Lower leg skin (tissue), 4 donors: ENCODE measurements around the gene MFNG. TPM values are rescaled to one million over a fixed set of nuclear protein-coding genes. Genes with fewer than 3 reads are reported as not detected.

Experiments used
- DNase-seq, 2 donors: peaks; one replicate each; pipeline ENCODE4 v3.0.0-alpha.2; 2019; ENCODE audit warnings: low spot score in 2 of 2
- H3K4me3 ChIP-seq: fragments of 200-600 bp; sonication (generic); 2 replicates; pipeline ENCODE4 v1.5.1; 2017; ENCODE audit warnings: mild to moderate bottlenecking, low read depth; ENCODE audit not compliant: poor library complexity, severe bottlenecking
- POLR2A ChIP-seq, 2 donors: fragments of 450-650 bp; IDR thresholded peaks; one replicate each; pipeline ENCODE4 v1.6.1; 2016 to 2017; ENCODE audit warnings: antibody characterized with exemption in 2 of 2, mild to moderate bottlenecking in 1 of 2, moderate library complexity in 1 of 2
- WGBS, 2 donors: methylation state at CpG; one replicate each; pipeline ENCODE4 v1.1.5; 2018; 5-methylcytosine and 5-hydroxymethylcytosine counted together
- intact Hi-C: fragments of 100-400 bp; cut with DNase I; formaldehyde crosslinking; loops from one replicate; pipeline ENCODE4 v1.15.0; 2023; ENCODE audit warnings: low total_unique reads
- total RNA-seq, 4 donors: library from RNA; depleted of rRNA; stranded (reverse); fragments of >200 nt; gene quantifications; one replicate each; pipeline ENCODE4 v1.1.0, GENCODE V29; 2016
- TF ChIP-seq, protein P1 (sequence below), 3 donors: fragments of 450-650 bp; IDR thresholded peaks; one replicate each; pipeline ENCODE4 v1.5.1; 2016; ENCODE audit warnings: antibody characterized with exemption in 3 of 3, mild to moderate bottlenecking in 3 of 3, moderate library complexity in 2 of 3

The MFNG gene
- total RNA-seq, 4 donors from 2014 or later: 5.7 to 13.0 (median 6.3) TPM

DNA sequence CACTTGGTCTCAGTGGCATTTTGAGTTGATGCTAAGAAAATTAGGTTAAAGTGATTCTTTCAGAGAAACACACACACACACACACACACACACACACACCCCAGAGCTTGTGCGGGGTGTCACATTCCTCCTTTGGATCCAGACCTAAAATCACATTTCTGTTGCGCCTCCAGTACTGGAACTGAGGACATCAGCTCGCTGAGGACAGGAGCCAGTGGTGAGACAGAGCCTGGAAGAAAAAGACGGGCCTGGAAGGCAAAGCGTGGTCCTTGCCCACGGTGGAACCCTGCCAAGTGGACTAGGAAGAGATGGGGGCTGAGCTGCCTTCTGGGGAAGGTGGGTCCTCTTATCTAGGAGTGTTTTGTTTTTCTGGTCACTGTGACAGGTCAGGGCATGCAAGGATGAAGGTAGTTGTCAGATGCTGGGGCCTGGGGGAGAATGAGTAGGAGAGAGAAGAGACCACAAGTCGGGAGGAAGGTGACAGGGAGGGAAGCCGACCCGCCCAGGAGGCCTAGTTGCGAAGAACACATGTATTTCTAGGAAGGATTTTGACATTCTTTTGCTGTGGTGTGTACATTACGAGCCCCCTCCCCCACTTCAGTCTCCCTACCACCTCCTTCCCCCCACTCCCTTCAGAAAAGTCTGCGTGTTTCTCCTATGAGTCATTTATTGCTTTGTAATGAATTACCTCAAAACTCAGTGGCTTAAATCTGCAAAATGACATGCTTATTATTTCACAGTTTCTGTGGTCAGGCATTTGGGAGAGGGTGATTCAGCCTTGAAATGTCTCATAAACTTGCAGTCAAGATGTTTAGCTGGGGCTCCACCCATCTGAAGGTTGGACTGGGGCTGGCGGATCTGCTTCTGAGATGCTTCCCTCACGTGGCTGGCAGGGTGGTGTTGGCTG is 54.1 kb downstream of the MFNG start:
- no peak for TF ChIP-seq POLR2A (IDR thresholded peaks at IDR 0.05)
- TF ChIP-seq, protein P1, sequence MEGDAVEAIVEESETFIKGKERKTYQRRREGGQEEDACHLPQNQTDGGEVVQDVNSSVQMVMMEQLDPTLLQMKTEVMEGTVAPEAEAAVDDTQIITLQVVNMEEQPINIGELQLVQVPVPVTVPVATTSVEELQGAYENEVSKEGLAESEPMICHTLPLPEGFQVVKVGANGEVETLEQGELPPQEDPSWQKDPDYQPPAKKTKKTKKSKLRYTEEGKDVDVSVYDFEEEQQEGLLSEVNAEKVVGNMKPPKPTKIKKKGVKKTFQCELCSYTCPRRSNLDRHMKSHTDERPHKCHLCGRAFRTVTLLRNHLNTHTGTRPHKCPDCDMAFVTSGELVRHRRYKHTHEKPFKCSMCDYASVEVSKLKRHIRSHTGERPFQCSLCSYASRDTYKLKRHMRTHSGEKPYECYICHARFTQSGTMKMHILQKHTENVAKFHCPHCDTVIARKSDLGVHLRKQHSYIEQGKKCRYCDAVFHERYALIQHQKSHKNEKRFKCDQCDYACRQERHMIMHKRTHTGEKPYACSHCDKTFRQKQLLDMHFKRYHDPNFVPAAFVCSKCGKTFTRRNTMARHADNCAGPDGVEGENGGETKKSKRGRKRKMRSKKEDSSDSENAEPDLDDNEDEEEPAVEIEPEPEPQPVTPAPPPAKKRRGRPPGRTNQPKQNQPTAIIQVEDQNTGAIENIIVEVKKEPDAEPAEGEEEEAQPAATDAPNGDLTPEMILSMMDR (IDR thresholded peaks at IDR 0.05): no peak
- no peak overlapping the region for H3K4me3 ChIP-seq
- WGBS, 2 donors: 66 to 68% methylated on average over 14 of the region's 14 CpGs
- DNase-seq: no peak
- intact Hi-C loops: no loop called here

DNA sequence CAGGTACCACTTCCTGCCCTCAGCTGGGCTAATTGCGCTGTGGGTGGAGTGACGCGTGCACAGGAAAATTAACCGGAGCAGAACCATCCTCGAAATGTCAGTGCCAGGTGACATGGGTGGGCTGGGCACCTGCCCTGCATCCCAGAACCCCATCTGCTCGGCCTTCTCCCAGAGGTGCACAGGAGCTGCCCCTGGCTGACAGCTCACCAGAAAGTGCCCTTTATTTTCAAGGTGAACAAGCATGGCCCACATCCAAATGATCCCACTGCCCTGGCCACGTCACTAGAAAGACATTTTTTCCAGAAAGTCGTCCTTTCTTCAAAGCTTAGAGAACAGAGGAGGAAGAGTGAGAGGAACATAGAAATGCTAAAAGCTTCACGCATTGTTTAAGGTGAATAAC is 54.8 kb downstream of the MFNG start:
- intact Hi-C loops: no loop called here
- no peak overlapping the region for H3K4me3 ChIP-seq
- TF ChIP-seq, protein P1 (IDR thresholded peaks at IDR 0.05): no peak
- no peak for TF ChIP-seq POLR2A (IDR thresholded peaks at IDR 0.05)
- DNase-seq: no peak
- 78 to 79% methylated on average over 9 of the region's 9 CpGs for WGBS, 2 donors

DNA sequence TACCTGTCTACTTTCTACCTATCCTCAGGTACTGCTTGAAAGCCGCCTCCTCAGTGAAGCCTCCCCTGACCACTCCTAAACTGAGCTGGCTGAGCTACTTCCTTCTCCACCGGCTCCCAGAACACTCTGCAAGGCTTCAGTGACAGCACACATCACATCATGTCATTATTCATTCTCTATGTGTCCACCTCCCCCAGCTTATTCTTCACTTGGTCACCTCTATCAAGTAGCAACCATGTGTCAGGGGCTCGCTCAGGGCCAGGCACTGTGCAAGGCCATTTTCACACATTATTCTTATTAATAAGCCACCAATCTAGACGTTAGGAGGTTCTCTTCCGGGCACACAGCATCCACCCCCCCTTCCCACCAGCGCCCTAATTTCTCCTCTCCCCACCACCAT is 55.2 kb downstream of the MFNG start:
- intact Hi-C loops: no loop called here
- no peak for DNase-seq
- TF ChIP-seq POLR2A (IDR thresholded peaks at IDR 0.05): no peak
- TF ChIP-seq, protein P1 (IDR thresholded peaks at IDR 0.05): no peak
- H3K4me3 ChIP-seq: no peak overlapping the region
- WGBS, 2 donors: 78 to 79% methylated on average over 6 of the region's 6 CpGs

DNA sequence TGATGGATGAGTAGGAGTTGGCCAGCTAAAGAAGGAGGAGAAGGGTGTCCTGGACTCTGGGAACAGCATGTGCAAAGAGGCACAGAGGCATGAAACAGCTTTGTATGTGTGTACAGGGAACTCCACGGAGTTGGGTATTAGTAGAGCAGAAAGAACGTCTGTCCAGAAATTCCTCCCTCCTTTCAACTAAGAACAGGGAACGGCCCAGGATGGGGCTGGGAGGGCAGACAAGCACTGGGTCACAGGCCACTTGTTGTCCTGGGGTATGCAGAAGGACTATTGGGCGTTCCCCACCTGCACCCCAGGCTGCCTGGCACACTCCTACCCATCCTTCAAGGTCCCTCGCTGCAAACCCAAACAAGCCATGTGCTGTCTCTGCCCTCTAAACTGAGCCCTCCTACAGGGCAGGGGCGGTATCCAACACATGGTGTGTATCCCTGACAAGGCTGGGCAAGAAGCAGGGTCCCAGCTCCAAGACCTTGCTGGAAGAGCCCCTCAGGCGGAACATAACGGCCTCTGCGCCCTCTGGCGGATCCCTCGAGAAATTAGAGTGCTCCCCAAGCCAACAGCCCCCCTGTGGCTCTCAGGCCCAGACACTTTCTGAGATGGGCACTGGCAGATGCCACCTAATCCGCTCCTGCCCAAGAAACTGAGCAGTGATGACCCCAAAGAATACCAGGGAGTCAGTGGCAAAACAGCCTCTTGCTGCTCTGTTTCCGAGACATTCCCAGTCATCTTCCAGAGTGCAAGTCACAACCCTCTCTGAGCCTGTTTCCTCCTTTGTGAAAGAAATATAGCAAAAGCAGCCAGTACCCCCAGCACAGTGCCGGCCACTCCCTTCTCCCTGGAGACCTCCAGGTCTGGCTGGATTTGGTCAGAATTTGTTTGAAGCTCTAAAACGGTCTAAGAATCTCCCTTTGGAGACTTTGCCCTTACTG is 57.3 kb downstream of the MFNG start:
- no peak for DNase-seq

More for the DNA sequence above, 57.3 kb downstream of the MFNG start:
- H3K4me3 ChIP-seq: no peak overlapping the region
- WGBS, 2 donors: 29 to 34% methylated on average over 14 to 15 of the region's 15 CpGs
- intact Hi-C loops: no loop called here
- TF ChIP-seq, protein P1 (IDR thresholded peaks at IDR 0.05): no peak
- no peak for TF ChIP-seq POLR2A (IDR thresholded peaks at IDR 0.05)
